ENCODE measurements around the gene GALNT4. TPM values are rescaled to one million over a fixed set of nuclear protein-coding genes. Genes with fewer than 3 reads are reported as not detected.

The GALNT4 gene
- total RNA-seq, 1 experiment from 2014 or later, result 2.8 TPM

DNA sequence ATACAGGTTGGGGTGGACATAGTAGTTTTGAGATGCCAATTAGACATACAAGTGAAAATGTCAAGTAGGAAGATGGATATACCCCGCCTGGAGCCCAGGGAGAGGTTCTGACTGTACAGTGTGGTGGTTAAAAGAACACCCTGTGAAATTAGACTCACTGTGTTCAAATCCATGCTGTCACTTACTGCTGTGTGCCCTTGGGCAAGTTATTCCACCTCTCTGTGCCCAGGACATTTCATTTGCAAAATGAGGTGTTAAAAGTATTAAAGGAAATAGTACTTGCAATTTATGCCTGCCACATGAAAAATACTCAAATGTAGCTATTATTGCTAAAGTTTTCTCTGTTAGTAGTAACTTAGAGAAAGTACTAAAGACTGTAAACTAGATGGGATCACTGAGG, 18.5 kb downstream of the GALNT4 start:
- Histone ChIP-seq H3K79me2 (ENCODE audit: insufficient read depth, low read length) (no peaks in the 10 kb centered on the region), H4K20me1 (ENCODE audit: insufficient read depth) (no peaks in the 10 kb centered on the region), H3K4me1 (ENCODE audit: control insufficient read depth in 1 of 2, insufficient read depth in 2 of 2, low read length in 2 of 2) (peaks cover 0 to 3% of the 10 kb centered on the region in 2 experiments; a peak in 1 of 4 replicates), H3K36me3 (ENCODE audit: control insufficient read depth in 1 of 2, insufficient read depth in 2 of 2, low read length in 2 of 2) (no peaks in the 10 kb centered on the region), H2AFZ (ENCODE audit: low read depth, low read length, poor library complexity, severe bottlenecking) (no peak overlapping the region), H3K9me2 (ENCODE audit: insufficient read depth) (no peaks in the 10 kb centered on the region), H3K4me3 (replicated peaks in 1 of 2; ENCODE audit: low read depth in 1 of 2, low read length in 2 of 2) (no peak overlapping the region), H3K4me2 (ENCODE audit: low read length) (no peak overlapping the region), H3K9me3 (ENCODE audit: control insufficient read depth in 1 of 2, insufficient read depth in 1 of 2, low read depth in 1 of 2, low read length in 2 of 2) (no peaks in the 10 kb centered on the region), H3K27me3 (ENCODE audit: insufficient read depth, low read length) (no peaks in the 10 kb centered on the region), H3K27ac (ENCODE audit: low read depth, low read length) (no peak overlapping the region), H3K9ac (ENCODE audit: low read length) (no peak overlapping the region)
- no TSS peak for BruUV-seq (replicated peaks)
- RAD21 ChIA-PET (ENCODE audit: low non-redundant PET in 1 of 2, low total read pairs in 2 of 2, uncharacterized antibody in 2 of 2, unreplicated experiment in 2 of 2), result no interaction called here
- POLR2A ChIA-PET, result no interaction called here
- intact Hi-C loops (cut with micrococcal nuclease), result no loop called here
- TF ChIP-seq ZFX (IDR thresholded peaks at IDR 0.05) (no peak), POLR2A (IDR thresholded peaks at IDR 0.05; ENCODE audit: borderline replicate concordance, extremely low read depth, insufficient read depth, insufficient read length) (no peak), EGR1 (IDR thresholded peaks at IDR 0.05; ENCODE audit: low read depth) (no peak), EZH2 (IDR thresholded peaks at IDR 0.05) (no peak), SRF (IDR thresholded peaks at IDR 0.05; ENCODE audit: low read depth) (no peak)
- ATAC-seq (no peak), DNase-seq (ENCODE audit: low read depth, low spot score) (no peak)
- CTCF ChIA-PET, result no interaction called here

- peak; percentile 44; the same call in 1 of the 2 replicates for ATAC-seq
- no peak overlapping the region for H3K4me2 ChIP-seq (ENCODE audit: low read length)
- no peaks in the 10 kb centered on the region for H4K20me1 ChIP-seq (ENCODE audit: insufficient read depth)
- DNase-seq (ENCODE audit: low read depth, low spot score), result no peak
- H3K36me3 ChIP-seq (ENCODE audit: control insufficient read depth in 1 of 2, insufficient read depth in 2 of 2, low read length in 2 of 2), result no peaks in the 10 kb centered on the region
- BruUV-seq (replicated peaks), result no TSS peak
- no peak overlapping the region for H3K4me3 ChIP-seq (replicated peaks in 1 of 2; ENCODE audit: low read depth in 1 of 2, low read length in 2 of 2)
- no peak overlapping the region for H3K27ac ChIP-seq (ENCODE audit: low read depth, low read length)
- CTCF ChIA-PET, result no interaction called here
- POLR2A ChIA-PET, result no interaction called here
- H3K79me2 ChIP-seq (ENCODE audit: insufficient read depth, low read length), result no peaks in the 10 kb centered on the region
- intact Hi-C loops (cut with micrococcal nuclease), result no loop called here
- no peak overlapping the region for H3K9ac ChIP-seq (ENCODE audit: low read length)
- no peaks in the 10 kb centered on the region for H3K27me3 ChIP-seq (ENCODE audit: insufficient read depth, low read length)
- peaks cover 0 to 3% of the 10 kb centered on the region in 2 experiments; a peak in 1 of 4 replicates for H3K4me1 ChIP-seq (ENCODE audit: control insufficient read depth in 1 of 2, insufficient read depth in 2 of 2, low read length in 2 of 2)
- H3K9me2 ChIP-seq (ENCODE audit: insufficient read depth), result no peaks in the 10 kb centered on the region
- no peaks in the 10 kb centered on the region for H3K9me3 ChIP-seq (ENCODE audit: control insufficient read depth in 1 of 2, insufficient read depth in 1 of 2, low read depth in 1 of 2, low read length in 2 of 2)
- TF ChIP-seq, protein P1, sequence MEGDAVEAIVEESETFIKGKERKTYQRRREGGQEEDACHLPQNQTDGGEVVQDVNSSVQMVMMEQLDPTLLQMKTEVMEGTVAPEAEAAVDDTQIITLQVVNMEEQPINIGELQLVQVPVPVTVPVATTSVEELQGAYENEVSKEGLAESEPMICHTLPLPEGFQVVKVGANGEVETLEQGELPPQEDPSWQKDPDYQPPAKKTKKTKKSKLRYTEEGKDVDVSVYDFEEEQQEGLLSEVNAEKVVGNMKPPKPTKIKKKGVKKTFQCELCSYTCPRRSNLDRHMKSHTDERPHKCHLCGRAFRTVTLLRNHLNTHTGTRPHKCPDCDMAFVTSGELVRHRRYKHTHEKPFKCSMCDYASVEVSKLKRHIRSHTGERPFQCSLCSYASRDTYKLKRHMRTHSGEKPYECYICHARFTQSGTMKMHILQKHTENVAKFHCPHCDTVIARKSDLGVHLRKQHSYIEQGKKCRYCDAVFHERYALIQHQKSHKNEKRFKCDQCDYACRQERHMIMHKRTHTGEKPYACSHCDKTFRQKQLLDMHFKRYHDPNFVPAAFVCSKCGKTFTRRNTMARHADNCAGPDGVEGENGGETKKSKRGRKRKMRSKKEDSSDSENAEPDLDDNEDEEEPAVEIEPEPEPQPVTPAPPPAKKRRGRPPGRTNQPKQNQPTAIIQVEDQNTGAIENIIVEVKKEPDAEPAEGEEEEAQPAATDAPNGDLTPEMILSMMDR (IDR thresholded peaks at IDR 0.05 in 2 of 3, conservative IDR thresholded peaks at IDR 0.05 in 1 of 3; ENCODE audit: borderline replicate concordance in 1 of 3, insufficient read depth in 1 of 3, low read depth in 2 of 3, low read length in 2 of 3), result peak in 1 of 3 experiments; percentile 12; a peak in 1 of 6 replicates
- no peak for TF ChIP-seq SP1 (IDR thresholded peaks at IDR 0.05; ENCODE audit: low read depth)
- H2AFZ ChIP-seq (ENCODE audit: low read depth, low read length, poor library complexity, severe bottlenecking), result no peak overlapping the region
- RAD21 ChIA-PET (ENCODE audit: low non-redundant PET in 1 of 2, low total read pairs in 2 of 2, uncharacterized antibody in 2 of 2, unreplicated experiment in 2 of 2), result no interaction called here
These were observed 19.8 kb downstream of the GALNT4 start for GRCh38 chr12:89504560-89505346.
